NCI-H510A treated with DMSO at 0.1 percent for 48 hours (cell line): ENCODE results near the gene CHIA.
"Not testable (repeated sequence)": the region's sequence is repeated elsewhere in the genome, so short reads cannot be mapped to it uniquely, and the experiment has no call there.

Experiments
- DNase-seq: peaks from one replicate; lab custom pipeline; 2025; lab: John Stamatoyannopoulos, UW

Gene CHIA

GRCh38 chr1:111285879-111286278, 4.8 kb upstream of the CHIA start:
- DNase-seq, result no peak

GRCh38 chr1:111286912-111287311, 3.7 kb upstream of the CHIA start:
- no peak for DNase-seq

- DNase-seq, result no peak
Measured at GRCh38 chr1:111289371-111289770, 1.3 kb upstream of the CHIA start.

DNA sequence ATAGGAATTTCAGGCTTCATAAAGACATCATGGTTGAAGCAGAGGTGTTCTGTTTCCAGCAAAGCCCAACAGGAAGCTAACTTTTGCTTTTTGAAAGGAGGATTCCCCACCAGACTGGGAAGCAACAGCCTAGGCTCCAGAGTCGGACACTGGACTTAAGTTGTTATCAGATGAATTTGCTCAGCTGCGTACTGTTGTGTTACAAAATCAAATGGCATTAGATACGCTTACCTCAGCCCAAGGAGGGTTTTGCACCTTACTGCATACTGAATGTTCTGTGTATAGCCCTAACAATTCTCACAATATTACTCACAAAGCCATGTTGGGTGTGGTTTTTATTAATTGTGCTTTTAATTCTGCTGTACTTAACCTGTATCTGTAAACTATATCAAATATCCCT, 547 bp upstream of the CHIA start:
- DNase-seq, result peak; percentile 41

DNA sequence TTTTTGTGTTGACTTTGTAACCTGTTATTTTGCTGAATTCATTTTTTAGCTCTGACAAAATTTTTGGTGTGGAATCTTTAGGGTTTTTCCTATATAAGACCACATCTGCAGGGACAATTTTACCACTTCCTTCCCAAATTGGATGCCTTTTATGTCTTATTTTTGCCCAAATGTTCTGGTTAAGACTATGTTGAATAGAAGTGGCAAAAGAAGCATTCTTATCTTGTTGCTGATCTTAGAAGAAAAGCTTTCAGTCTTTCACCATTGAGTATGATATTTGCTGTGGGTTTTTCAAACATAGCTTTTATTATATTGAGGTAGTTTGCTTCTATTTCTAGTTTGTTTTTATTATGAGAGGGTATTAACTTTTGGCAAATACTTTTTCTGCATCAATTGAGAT, 3.7 kb downstream of the CHIA start:
- DNase-seq, result no peak

- no peak for DNase-seq
Measured at GRCh38 chr1:111302374-111302773, 11.7 kb downstream of the CHIA start.

DNA sequence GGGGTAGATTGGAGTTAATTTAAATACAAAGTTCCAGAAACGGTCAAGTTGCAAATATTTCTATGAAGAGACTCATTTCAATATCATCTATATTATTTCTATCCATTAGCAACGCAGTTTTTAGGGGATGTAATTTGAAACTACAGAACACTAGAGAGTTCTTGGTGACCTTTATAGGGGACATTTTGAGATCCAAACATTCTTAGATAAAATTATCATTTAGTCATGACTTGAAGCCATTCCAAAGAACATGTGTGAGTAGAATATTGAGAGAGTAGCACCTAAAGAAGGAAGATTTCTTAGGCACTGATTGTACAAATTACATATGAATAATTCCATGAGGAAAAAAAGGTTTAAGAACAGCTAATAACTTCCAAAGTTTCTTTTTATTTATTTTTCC, 19.0 kb downstream of the CHIA start:
- no peak for DNase-seq

- DNase-seq, result no peak
Measured at GRCh38 chr1:111318523-111318922, 27.9 kb downstream of the CHIA start.

DNA sequence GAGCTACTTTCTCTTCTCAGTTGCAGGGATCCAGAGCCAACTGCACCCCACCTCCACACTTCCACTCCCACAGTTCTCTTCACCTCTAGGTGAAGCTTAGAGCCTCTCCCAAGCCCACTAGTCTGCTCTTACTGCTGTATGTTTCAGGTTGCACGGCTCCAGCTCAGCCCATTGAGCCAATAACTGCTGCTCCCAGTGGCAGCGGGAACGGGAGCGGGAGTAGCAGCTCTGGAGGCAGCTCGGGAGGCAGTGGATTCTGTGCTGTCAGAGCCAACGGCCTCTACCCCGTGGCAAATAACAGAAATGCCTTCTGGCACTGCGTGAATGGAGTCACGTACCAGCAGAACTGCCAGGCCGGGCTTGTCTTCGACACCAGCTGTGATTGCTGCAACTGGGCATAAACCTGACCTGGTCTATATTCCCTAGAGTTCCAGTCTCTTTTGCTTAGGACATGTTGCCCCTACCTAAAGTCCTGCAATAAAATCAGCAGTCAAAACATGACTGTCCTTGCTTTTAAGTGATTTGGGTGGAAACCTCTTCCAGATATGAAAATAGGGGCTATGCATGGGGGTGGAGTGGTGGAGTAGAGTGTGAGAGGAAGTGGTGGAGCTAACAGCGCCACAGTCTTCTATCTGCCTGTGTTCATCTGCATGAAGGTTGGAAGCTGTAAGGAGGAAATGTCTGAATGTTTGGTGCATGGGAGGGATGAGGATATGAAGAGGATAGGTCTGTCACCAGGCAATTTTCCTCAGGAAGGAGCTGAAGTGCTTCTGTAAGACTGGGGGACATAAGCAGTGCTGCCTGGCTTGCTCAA, 29.6 kb downstream of the CHIA start:
- no peak for DNase-seq

- no peak for DNase-seq
Measured at GRCh38 chr1:111323231-111323630, 32.6 kb downstream of the CHIA start.

DNA sequence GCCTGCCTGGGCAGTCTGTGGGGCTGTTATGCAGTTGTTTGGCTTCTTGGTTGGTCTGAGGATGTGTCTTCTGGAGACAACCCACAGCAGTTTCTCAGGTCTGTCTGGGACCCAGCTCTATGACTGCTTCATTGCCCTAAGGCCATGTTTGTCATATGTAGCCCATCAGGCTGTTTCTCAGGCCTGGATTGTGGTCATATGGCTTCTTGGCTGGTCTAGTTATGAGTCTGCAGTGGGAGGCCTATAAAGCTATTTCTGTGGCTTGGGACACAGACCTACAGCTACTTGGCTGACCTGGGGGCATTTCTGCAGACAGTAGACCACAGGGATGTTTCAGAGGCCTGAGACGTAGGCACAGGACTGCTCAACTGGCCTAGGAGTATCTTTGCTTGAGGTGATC, 41.5 kb downstream of the CHIA start:
- DNase-seq, result no peak

- peak; percentile 32 for DNase-seq
Measured at GRCh38 chr1:111334169-111334568, 43.5 kb downstream of the CHIA start.

- DNase-seq, result not testable (repeated sequence)
Measured at GRCh38 chr1:111335214-111335877, 44.7 kb downstream of the CHIA start.

- DNase-seq, result not testable (repeated sequence)
Measured at GRCh38 chr1:111338849-111339248, 48.2 kb downstream of the CHIA start.

DNA sequence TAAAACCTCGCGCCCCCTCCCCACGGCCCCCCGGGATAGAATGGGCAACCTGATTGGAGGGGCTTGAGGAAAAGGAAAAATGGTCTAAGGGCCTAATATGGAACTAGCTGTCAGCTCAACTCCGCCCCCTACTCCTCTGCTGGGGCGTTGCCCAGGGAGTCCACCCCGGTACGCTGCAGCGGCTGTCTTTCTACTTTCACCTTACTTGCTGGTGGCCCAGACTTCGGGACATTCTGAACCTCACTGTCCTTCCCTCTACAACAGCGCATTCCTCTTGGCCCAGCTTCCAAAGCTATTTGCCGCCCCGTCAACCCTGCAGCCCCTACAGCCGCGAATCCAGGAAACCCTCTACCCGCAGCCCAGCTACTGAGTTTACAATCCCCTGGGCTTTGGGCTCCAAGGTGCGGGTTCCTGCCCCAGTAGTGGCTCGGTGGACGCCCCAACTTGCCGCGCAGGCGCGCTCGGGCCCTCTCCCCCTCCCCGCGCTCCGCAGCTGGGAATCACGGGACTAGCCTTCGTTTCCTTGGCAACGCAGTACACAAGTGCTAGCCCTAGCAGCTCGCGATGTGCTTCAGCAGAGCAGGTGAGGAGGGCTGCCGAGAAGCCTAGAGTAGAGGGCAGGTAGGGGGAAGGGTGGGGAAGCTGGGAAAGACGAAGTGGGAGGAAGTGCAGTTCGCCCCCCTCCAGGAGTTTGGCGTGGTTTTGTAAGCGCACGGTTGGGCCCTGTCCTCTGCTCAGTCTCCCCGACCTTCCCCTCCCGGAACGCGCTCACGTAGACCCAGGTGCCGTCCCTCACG, 55.6 kb downstream of the CHIA start:
- DNase-seq, result peak; percentile 84

DNA sequence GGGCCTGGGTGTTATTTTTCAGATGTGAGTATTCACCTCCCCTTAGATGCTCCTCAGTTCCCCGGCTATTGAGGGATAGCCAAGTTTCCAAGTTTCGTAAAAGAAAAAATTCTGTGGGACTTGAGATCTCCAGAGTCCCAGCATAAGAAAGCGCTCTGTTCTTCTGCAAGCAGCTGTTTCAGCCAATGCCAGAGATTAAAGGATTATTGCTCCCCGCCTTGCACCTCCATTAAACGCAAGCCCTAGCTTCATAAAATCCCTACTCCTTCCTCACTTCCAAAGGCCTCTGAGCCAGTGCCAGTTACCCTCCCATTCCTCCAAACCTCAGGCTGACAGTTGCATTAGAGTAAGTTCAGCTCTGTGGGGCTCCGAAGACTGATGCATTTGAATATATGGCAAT, 56.4 kb downstream of the CHIA start:
- DNase-seq, result no peak

DNA sequence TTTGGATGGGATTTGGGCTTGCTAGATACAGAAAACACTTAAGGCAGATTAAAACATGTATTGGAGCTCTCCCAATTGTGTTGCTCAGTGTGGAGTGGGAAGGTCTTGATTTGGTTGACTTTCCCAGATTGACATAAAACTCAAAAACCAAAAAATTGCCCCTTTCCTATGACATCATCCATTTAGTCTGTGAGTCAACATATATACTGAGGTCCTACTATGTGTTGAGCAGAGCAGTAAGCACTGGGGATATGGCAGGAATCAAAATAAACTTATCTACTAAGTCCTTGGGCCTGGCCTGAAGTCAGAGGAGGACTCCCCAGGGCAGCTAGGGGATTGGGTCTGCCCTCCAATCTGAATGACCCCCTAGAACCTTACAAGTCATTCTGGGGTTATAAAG, 61.0 kb downstream of the CHIA start:
- no peak for DNase-seq

- DNase-seq, result no peak
Measured at GRCh38 chr1:111354584-111354983, 63.9 kb downstream of the CHIA start.

- no peak for DNase-seq
Measured at GRCh38 chr1:111358964-111359363, 68.3 kb downstream of the CHIA start.

GRCh38 chr1:111359376-111359775, 68.7 kb downstream of the CHIA start:
- DNase-seq, result no peak

DNA sequence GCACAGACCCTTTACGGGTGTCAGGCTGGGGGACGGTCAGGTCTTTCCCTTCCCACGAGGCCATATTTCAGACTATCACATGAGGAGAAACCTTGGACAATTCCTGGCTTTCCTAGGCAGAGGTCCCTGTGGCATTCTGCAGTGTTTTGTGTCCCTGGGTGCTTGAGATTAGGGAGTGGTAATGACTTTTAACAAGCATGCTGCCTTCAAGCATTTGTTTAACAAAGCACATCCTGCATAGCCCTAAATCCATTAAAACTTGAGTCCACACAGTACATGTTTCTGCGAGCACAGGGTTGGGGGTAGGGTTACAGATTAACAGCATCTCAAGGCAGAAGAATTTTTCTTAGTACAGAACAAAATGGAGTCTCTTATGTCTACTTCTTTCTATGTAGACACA, 69.6 kb downstream of the CHIA start:
- DNase-seq, result not testable (repeated sequence)

- DNase-seq, result no peak
Measured at GRCh38 chr1:111361761-111362160, 71.1 kb downstream of the CHIA start.

DNA sequence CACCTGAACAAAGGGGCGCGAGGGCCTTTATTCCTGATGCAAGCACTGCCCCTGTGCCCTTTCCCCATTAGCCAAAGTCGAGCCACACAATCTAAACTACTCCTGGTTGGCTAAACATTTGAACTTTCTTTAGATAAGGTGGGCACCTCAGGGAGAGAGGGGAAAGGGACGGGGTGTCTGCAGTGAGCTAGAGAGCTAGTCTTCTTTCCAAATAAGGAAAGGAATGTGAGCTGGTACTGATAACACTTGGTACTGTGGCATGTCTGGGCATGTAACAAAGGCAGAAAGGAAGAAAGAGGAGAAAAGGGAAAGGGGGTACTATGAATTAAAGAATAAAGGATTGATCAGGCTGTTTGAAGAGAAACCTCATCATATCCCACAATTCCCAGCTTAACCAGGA, 74.0 kb downstream of the CHIA start:
- DNase-seq, result no peak
